HG03108 (cell line): ENCODE measurements around the gene TEAD4.
A peak's percentile ranks its signal among the peaks of the same experiment; 100 is the strongest.
"Not testable (repeated sequence)": the region's sequence is repeated elsewhere in the genome, so short reads cannot be mapped to it uniquely, and the experiment has no call there.

Experiments used
- ATAC-seq: cut with Tn5 transposase; IDR thresholded peaks from one replicate; pipeline ENCODE4 v1.9.1; 2021; ENCODE audit warnings: moderate library complexity; ENCODE audit not compliant: unreplicated experiment

TEAD4 gene

GRCh38 chr12:3045989-3046388, 86.8 kb downstream of the TEAD4 start:
- no peak for ATAC-seq

GRCh38 chr12:3046441-3047200, 87.4 kb downstream of the TEAD4 start:
- no peak for ATAC-seq

GRCh38 chr12:3047961-3048360, 88.8 kb downstream of the TEAD4 start:
- ATAC-seq: no peak

GRCh38 chr12:3048540-3048939, 89.3 kb downstream of the TEAD4 start:
- no peak for ATAC-seq

GRCh38 chr12:3049176-3049575, 90.0 kb downstream of the TEAD4 start:
- ATAC-seq: no peak

GRCh38 chr12:3049611-3050249, 90.5 kb downstream of the TEAD4 start:
- ATAC-seq: no peak

- no peak for ATAC-seq
Observed at GRCh38 chr12:3054374-3054773, 95.2 kb downstream of the TEAD4 start.

GRCh38 chr12:3055026-3055703, 96.0 kb downstream of the TEAD4 start:
- ATAC-seq: no peak

GRCh38 chr12:3055704-3056467, 96.7 kb downstream of the TEAD4 start:
- no peak for ATAC-seq

GRCh38 chr12:3061059-3061458, 101.9 kb downstream of the TEAD4 start:
- no peak for ATAC-seq

- no peak for ATAC-seq
Observed at GRCh38 chr12:3061501-3062215, 102.5 kb downstream of the TEAD4 start.

- no peak for ATAC-seq
Observed at GRCh38 chr12:3065300-3065699, 106.1 kb downstream of the TEAD4 start.

GRCh38 chr12:3065846-3066245, 106.6 kb downstream of the TEAD4 start:
- ATAC-seq: not testable (repeated sequence)

GRCh38 chr12:3069714-3070113, 110.5 kb downstream of the TEAD4 start:
- no peak for ATAC-seq

GRCh38 chr12:3071107-3071506, 111.9 kb downstream of the TEAD4 start:
- no peak for ATAC-seq

GRCh38 chr12:3071710-3072109, 112.5 kb downstream of the TEAD4 start:
- no peak for ATAC-seq

GRCh38 chr12:3073438-3074250, 114.4 kb downstream of the TEAD4 start:
- peak; percentile 41 for ATAC-seq

GRCh38 chr12:3075315-3075714, 116.1 kb downstream of the TEAD4 start:
- no peak for ATAC-seq

GRCh38 chr12:3076730-3077571, 117.8 kb downstream of the TEAD4 start, which contains the start of gene TSPAN9:
TSPAN9 (plus strand) TSS chr12:3077379; CDS start chr12:3201194, 123,815 bp downstream.
- peak; percentile 44 for ATAC-seq
